Superior temporal gyrus (tissue), 1 donor: ENCODE results near the gene HDAC1.
"Not testable (repeated sequence)": the region's sequence is repeated elsewhere in the genome, so short reads cannot be mapped to it uniquely, and the experiment has no call there.

Experiments used
- DNase-seq: peaks from one replicate; pipeline ENCODE4 v3.0.0-alpha.2; 2016; ENCODE audit errors: extremely low spot score

Gene HDAC1

GRCh38 chr1:32349211-32349708 lies 57.4 kb downstream of the HDAC1 start:
- no peak for DNase-seq

GRCh38 chr1:32350785-32351398 lies 59.0 kb downstream of the HDAC1 start:
- DNase-seq = no peak

DNA sequence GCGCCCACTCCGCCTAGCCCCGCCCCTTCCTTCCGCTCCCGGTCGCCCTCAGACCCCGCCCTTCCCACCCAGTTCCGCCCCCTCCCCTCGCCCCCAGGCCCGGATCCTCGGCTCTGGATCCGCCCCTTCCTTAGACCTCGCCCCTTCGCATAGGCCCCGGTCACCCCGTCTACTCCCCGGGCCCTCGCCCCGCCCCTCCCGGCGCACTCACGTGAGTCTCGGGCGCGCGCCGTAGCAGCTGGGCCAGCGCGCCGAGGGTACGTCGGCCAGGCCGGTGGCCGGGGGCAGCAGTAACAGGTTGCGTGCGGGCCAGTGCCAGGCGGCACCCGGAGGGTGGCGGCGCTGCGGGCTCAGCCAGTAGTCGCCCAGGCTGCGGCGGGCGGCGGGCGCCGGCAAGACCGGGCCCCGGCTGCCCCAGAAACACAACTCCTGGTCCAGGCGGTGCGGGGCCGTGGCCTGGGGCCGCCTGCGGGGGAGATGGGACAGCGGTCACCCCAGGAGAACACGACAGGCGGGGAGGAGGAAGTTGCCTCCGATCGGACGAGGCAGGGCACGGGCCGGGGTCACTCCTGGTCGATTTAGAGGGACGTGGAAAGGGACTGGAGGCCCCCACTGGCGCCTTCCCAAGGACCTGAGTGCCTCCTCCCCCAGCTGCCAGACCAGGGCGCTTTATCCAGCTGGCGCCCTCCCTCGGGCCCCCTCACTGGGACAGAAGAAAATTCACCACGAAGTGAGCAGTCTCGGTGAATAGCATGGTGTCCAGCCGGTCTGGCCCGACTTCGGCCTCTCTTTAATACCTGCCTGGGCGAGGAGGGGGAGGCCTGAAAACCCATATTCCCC lies 59.7 kb downstream of the HDAC1 start:
- peak; percentile 83 for DNase-seq

- no peak for DNase-seq
Observed at GRCh38 chr1:32352239-32352745, 60.4 kb downstream of the HDAC1 start.

GRCh38 chr1:32352831-32353383 lies 61.0 kb downstream of the HDAC1 start:
- no peak for DNase-seq

GRCh38 chr1:32353431-32353830 lies 61.5 kb downstream of the HDAC1 start:
- no peak for DNase-seq

DNA sequence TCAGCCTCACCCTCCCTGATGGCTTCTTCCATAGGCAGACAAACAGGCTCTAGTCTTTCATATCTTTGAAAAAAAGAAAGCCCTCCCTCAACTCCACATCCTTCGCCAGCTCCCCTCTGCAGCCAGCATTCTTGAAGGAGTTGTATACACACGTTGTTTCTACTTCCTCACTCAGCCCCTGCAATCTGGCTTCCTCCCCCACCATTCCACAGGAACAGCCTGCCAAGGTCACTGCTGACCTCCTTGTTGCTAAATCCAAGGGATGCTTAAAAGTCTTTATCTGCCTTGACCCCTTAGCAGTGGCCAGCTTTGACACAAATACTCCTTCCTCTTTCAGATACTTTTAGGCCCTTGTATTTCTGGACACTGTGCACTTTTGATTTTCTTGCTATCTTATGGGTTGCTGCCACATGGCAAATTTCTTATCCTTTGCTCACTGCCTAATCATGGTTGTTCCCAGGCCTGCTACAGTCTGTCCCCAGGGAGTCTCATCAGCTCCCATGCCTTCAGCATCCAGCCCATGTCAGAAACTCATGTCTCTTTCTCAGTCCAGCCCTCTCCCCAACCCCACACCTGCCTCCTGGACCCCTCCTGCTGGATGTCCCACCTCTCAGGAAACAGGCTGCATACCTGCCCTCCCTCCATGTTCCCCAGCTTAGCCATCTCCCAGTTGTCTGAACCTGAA lies 62.1 kb downstream of the HDAC1 start:
- no peak for DNase-seq

GRCh38 chr1:32355778-32356177 lies 63.9 kb downstream of the HDAC1 start:
- DNase-seq = not testable (repeated sequence)

GRCh38 chr1:32356478-32356877 lies 64.6 kb downstream of the HDAC1 start:
- no peak for DNase-seq

- DNase-seq = no peak
Observed at GRCh38 chr1:32357614-32358013, 65.7 kb downstream of the HDAC1 start.

- no peak for DNase-seq
Observed at GRCh38 chr1:32358435-32358834, 66.6 kb downstream of the HDAC1 start.

DNA sequence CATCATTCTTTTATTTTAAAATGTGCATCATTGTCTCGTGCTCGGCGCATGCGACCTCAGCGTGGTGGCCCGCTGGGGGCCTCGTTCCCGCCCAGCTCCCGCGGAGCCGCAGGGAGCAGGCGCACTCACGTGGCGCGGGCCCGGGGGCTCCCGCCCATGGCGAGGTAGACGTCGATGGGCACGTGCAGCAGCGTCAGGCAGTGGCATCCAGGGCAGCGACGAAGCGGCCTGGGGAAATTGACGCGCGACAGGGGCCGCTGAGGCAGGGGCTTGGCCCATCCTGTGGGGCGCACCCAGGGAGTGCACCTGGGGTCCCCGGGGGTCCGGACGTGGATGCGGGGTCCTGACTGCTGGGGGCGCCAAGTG lies 69.4 kb downstream of the HDAC1 start:
- no peak for DNase-seq

DNA sequence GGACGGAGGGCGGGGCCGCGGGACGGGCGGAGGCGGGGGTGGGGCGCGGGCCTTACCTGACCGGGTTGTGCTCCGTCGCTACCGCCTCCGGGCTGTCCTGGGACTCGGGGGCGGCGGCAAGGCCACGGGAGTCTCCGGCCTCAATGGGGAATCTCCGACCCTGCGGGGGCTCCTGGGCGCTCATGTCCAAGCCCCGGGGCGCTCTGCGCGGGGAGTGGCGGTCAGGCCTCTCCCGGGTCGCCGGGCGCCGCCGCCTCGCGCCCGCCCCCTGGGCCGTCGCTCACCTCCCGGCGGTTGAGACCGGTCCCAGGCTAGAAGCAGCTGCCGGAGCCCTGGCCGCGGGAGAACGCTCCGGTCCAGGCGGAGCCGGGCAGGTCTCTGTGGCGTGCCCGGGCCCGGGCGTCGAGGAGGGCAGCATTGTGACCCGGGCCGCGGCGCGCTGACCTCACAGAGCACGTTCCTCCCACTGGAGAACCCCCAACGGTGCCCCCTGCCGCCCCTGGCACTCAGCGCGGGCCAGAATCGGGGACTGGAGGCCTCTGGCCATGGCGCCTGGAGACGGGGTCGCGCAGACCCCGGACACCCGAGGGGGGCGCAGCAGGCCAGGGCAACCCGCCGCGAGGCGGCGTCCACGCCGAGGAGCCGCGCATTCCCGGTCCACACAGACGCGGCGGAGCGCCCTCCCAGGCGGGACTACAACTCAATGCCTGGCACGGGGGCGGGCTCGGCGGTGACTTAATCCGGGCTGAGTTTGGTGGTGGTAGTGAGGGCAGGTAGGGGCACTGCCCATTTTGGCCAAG lies 70.0 kb downstream of the HDAC1 start:
- DNase-seq = peak; percentile 67

DNA sequence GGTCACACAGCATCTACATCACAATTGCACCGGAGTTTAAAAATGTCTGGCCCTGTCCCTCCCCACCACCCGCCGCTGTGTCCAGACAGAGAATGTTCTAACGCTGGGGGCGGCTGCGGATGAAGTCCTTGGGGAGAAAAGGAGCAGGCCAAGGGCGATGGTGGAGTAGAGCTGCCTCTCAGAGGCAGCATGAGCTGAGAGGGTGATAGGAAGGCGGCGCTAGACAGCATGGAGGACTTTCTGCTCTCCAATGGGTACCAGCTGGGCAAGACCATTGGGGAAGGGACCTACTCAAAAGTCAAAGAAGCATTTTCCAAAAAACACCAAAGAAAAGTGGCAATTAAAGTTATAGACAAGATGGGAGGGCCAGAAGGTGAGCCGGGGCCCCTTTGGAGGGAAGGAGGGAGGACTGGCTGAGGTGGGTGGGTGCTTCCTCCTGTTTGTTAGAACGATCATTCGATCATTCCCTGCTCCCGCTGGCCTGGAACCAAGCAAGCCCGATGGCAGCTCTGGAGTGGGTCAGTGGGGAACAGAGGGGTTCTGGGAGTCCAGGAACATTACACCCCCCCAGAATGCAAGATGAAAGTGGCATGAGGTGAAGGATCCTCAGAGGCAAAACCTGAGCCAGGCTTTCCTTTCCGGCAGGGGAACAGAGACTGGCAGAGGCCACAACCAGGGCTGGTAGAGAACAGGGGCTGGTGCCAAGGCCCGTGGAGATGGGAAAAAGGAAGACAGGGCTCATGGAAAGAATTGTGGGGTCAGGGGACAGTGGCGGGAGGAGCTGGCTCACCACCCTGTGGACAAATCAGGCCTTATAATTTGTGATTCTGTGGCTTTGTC lies 70.8 kb downstream of the HDAC1 start, which contains the start of the genes FAM229A and TSSK3:
FAM229A (minus strand) TSS at position 12 of the 840 bp plus-strand sequence. CDS start 394 bp downstream, outside the sequence.
TSSK3 (plus strand) TSS at position 66 of the 840 bp plus-strand sequence; CDS start at position 229, 163 bp downstream.
- no peak for DNase-seq

DNA sequence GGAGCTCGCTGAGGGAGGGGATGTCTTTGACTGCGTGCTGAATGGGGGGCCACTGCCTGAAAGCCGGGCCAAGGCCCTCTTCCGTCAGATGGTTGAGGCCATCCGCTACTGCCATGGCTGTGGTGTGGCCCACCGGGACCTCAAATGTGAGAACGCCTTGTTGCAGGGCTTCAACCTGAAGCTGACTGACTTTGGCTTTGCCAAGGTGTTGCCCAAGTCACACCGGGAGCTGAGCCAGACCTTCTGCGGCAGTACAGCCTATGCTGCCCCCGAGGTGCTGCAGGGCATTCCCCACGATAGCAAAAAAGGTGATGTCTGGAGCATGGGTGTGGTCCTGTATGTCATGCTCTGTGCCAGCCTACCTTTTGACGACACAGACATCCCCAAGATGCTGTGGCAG lies 71.8 kb downstream of the HDAC1 start:
- no peak for DNase-seq

DNA sequence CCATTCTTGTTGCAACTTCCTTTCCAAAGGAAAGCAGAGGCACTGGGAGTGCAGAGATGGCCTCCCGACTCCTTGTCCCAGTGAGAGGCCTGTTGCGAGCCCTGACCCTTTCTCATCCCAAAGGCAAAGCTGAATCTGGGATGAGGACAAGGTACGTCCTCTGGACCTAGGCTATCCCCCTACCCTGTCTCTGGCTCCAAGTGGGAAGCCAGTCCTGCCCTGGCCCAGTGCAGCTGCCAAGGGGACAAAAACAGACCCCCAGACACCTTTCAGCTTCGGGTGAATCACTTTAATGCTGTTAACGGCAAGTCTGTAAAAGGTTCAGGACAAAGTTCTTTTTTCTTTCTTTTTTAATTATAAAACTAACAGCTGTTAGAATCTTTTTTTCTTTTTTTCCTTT lies 73.0 kb downstream of the HDAC1 start:
- DNase-seq = no peak

DNA sequence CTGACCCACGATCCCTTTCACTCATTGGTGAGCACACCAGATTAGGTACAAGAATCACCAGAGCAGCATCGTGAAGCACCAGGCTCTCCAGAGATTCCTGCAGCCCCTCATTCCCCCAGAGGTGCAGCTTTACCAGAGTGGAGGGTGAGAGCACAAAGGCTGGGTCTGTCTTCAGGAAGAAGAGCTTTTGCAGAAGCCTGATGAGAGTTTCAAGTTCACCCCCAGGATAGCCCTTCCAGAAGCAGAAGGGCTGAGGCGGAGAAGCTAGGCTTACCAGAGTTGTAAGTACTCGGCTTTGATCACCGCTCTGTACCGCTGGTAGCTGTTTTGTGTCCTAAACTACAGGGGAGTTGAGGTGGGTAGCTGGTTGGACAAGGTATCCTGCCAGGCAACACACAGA lies 73.6 kb downstream of the HDAC1 start:
- no peak for DNase-seq

- DNase-seq = no peak
Observed at GRCh38 chr1:32367912-32368635, 76.2 kb downstream of the HDAC1 start.

DNA sequence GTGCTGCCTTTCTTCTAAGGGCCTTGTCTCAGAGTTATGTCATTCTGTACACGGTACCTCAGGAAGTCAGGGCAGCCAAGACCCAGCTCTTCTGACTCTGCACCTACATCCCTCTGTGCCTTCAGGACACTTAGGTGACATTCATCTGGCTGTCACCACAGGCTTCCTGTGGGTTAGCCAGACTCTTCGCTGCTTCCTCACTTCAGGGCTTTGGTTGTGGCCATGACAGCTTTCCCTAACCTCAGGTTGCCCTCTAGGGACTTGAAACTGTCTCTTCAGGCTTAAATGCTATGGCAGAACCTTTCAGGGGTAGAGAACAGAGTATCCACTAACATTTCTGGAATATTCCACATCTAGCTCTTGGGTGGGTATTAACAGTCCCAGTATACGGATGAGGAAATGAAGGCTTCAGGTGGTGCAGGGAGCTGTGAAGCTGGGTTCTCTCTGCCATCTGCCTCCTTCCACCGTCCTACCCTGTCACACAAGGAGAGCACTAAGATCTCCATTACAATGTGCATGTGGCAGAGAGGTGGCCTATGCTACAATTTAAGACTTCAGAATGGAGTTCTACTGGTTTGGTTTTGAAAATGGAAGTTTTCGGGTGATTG lies 80.4 kb downstream of the HDAC1 start:
- no peak for DNase-seq
